A549 (cell line): Measurements from ENCODE around the gene NSL1. TPM values are rescaled to one million over a fixed set of nuclear protein-coding genes. Genes with fewer than 3 reads are reported as not detected.

ENCODE experiments used
- ATAC-seq, 2 experiments: fragments of 200-7000 bp in 1 of 2; fragments of >200 bp in 1 of 2; cut with Nextera tagmentation in 1 of 2; cut with Tn5 transposase in 1 of 2; 3 replicates each; pipeline versions ENCODE4 v1.8.0 to v1.9.1; 2018 to 2020; ENCODE audit warnings: mild to moderate bottlenecking in 1 of 2, moderate library complexity in 1 of 2
- CTCF ChIA-PET: fragments of 300-600 bp; sonication (Branson Sonifier 250); formaldehyde crosslinking; extraction: SDS; loops from one replicate; lab custom pipeline; 2021; ENCODE audit warnings: antibody characterized with exemption, inconsistent platforms; lab: Yijun Ruan, JAX
- POLR2A ChIA-PET: fragments of 350-600 bp; formaldehyde crosslinking; extraction: SDS; loops from one replicate; lab custom pipeline; 2021; ENCODE audit warnings: antibody characterized with exemption, inconsistent platforms; lab: Yijun Ruan, JAX
- DNase-seq, 2 experiments: peaks; one replicate each; pipeline versions ENCODE4 v3.0.0 to v3.0.0-alpha.2; 2011 to 2016; ENCODE audit warnings: low read depth in 1 of 2, low spot score in 1 of 2
- FAIRE-seq: peaks from 2 replicates; lab custom pipeline; 2011; peaks lifted over from hg19 to GRCh38; lab: Jason Lieb, UNC
- H3K27ac ChIP-seq, 2 experiments: fragments of >200 bp; sonication (Bioruptor Twin); formaldehyde crosslinking; 3 replicates each; pipeline ENCODE4 v1.5.1; 2016 to 2017
- H3K4me1 ChIP-seq: fragments of >200 bp; sonication (Bioruptor Twin); formaldehyde crosslinking; 3 replicates; pipeline ENCODE4 v1.6.1; 2016
- H3K4me2 ChIP-seq: fragments of >200 bp; sonication (Bioruptor Twin); formaldehyde crosslinking; 3 replicates; pipeline ENCODE4 v1.6.1; 2016
- H3K4me3 ChIP-seq: fragments of >200 bp; sonication (Bioruptor Twin); formaldehyde crosslinking; 3 replicates; pipeline ENCODE4 v1.5.1; 2016
- H3K9me3 ChIP-seq: fragments of >200 bp; sonication (Bioruptor Twin); formaldehyde crosslinking; 3 replicates; pipeline ENCODE4 v1.6.1; 2016
- BHLHE40 ChIP-seq: IDR thresholded peaks from 2 replicates; pipeline ENCODE4 v1.6.1; 2012; ENCODE audit warnings: low read depth, low read length, inconsistent platforms
- CEBPB ChIP-seq, 2 experiments: fragments of >200 bp in 1 of 2; sonication (Bioruptor Twin) in 1 of 2; formaldehyde crosslinking in 1 of 2; IDR thresholded peaks; 2 replicates each; pipeline ENCODE4 v1.6.1; 2012 to 2016
- CHD4 ChIP-seq: fragments of 200-600 bp; sonication (generic); IDR thresholded peaks from 2 replicates; pipeline ENCODE4 v1.6.1; 2016; ENCODE audit warnings: antibody characterized with exemption, mild to moderate bottlenecking, borderline replicate concordance
- EHMT2 ChIP-seq: fragments of 200-600 bp; sonication (generic); IDR thresholded peaks from 2 replicates; pipeline ENCODE4 v1.6.1; 2016; ENCODE audit warnings: antibody characterized with exemption, low read depth, mild to moderate bottlenecking, moderate library complexity
- EP300 ChIP-seq, 2 experiments: fragments of >200 bp; sonication (Bioruptor Twin); formaldehyde crosslinking; IDR thresholded peaks; 2 replicates in 1 of 2; 3 replicates in 1 of 2; pipeline ENCODE4 v1.6.1; 2016 to 2017
- ESRRA ChIP-seq: fragments of 150-350 bp; IDR thresholded peaks from 2 replicates; pipeline ENCODE4 v1.6.1; 2014; ENCODE audit warnings: mild to moderate bottlenecking, low read length, borderline replicate concordance
- FOXS1 ChIP-seq: fragments of 250-450 bp; sonication (Bioruptor Pico); IDR thresholded peaks from 2 replicates; pipeline ENCODE4 v1.5.0; 2020; ENCODE audit warnings: mild to moderate bottlenecking, moderate library complexity
- JUN ChIP-seq, 2 experiments: fragments of >200 bp; sonication (Bioruptor Twin); formaldehyde crosslinking; IDR thresholded peaks; 2 replicates in 1 of 2; 3 replicates in 1 of 2; pipeline ENCODE4 v1.6.1; 2016 to 2017
- JUNB ChIP-seq: fragments of >200 bp; sonication (Bioruptor Twin); formaldehyde crosslinking; IDR thresholded peaks from 2 replicates; pipeline ENCODE4 v1.6.1; 2016
- MAFK ChIP-seq: fragments of 450-650 bp; IDR thresholded peaks from 2 replicates; pipeline ENCODE4 v1.6.1; 2014; ENCODE audit not compliant: partially characterized antibody
- NR3C1 ChIP-seq: fragments of >200 bp; sonication (Bioruptor Twin); formaldehyde crosslinking; IDR thresholded peaks from 3 replicates; pipeline ENCODE4 v1.6.1; 2017
- RCOR1 ChIP-seq: fragments of 150-350 bp; IDR thresholded peaks from 2 replicates; pipeline ENCODE4 v1.6.1; 2014; ENCODE audit warnings: antibody characterized with exemption, low read length, low read depth
- SMC3 ChIP-seq: fragments of >200 bp; sonication (Bioruptor Twin); formaldehyde crosslinking; IDR thresholded peaks from 3 replicates; pipeline ENCODE4 v1.6.1; 2018; ENCODE audit warnings: inconsistent platforms
- TFCP2L1 ChIP-seq: fragments of 250-450 bp; sonication (Bioruptor Pico); IDR thresholded peaks from 2 replicates; pipeline ENCODE4 v1.5.0; 2021; ENCODE audit warnings: mild to moderate bottlenecking
- TP53 ChIP-seq: fragments of 250-450 bp; sonication (Bioruptor Pico); IDR thresholded peaks from 2 replicates; pipeline ENCODE4 v1.5.0; 2021; ENCODE audit warnings: mild to moderate bottlenecking, moderate library complexity
- ZFP36 ChIP-seq: fragments of 450-650 bp; IDR thresholded peaks from 2 replicates; pipeline ENCODE4 v1.6.1; 2014; ENCODE audit warnings: borderline replicate concordance; ENCODE audit not compliant: partially characterized antibody
- WGBS: methylation state at CpG from one replicate; pipeline ENCODE4 v1.1.6; 2017; ENCODE audit errors: missing lambda C conversion rate; 5-methylcytosine and 5-hydroxymethylcytosine counted together
- polyA plus RNA-seq, 4 experiments: library from polyadenylated mRNA; depleted of rRNA in 3 of 4; stranded (reverse); fragments of >200 nt; fragmentation: RNase III in 1 of 4; extraction: RNeasy Plus Mini Kit Qiagen cat#74134 plus additional on column Dnase treatment in 1 of 4; gene quantifications; 2 replicates in 3 of 4; 3 replicates in 1 of 4; pipeline ENCODE4 v1.2.3, GENCODE V29; 2011 to 2017
- TF ChIP-seq, protein P1 (sequence below): IDR thresholded peaks from 2 replicates; pipeline ENCODE4 v1.6.1; 2012; ENCODE audit warnings: low read depth, borderline replicate concordance
- TF ChIP-seq, protein P2 (sequence below): IDR thresholded peaks from 2 replicates; pipeline ENCODE4 v1.6.1; 2012
- TF ChIP-seq, protein P3 (sequence below): fragments of 250-450 bp; sonication (Bioruptor Pico); IDR thresholded peaks from 2 replicates; pipeline ENCODE4 v1.5.0; 2020; ENCODE audit warnings: low read depth, mild to moderate bottlenecking, moderate library complexity
- TF ChIP-seq, protein P4 (sequence below): fragments of 150-350 bp; IDR thresholded peaks from 2 replicates; pipeline ENCODE4 v1.6.1; 2014; ENCODE audit warnings: low read depth, mild to moderate bottlenecking, low read length

Gene NSL1
- polyA plus RNA-seq, 2 of the 4 experiments (the other 2 are of a cell fraction), result 44.9 to 47.9 TPM

DNA sequence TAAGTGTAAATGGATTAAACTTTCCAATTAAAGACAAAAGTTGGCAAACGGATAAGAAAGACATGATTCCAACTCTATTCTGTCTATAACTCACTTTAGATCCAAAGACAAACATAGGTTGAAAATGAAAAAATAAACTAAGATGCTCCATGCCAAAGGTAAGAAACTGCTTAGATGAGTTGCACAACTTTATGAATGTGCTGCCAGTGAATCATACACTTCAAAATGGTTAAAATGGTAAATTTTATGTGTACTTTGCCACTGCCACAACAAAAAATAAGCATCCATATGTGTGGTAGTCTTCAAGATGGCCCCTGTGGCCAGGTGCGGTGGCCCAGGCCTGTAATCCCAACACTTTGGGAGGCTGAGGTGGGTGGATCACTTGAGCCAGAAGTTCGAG is 45.0 kb downstream of the NSL1 start:
- TF ChIP-seq, protein P1, sequence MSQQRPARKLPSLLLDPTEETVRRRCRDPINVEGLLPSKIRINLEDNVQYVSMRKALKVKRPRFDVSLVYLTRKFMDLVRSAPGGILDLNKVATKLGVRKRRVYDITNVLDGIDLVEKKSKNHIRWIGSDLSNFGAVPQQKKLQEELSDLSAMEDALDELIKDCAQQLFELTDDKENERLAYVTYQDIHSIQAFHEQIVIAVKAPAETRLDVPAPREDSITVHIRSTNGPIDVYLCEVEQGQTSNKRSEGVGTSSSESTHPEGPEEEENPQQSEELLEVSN, result no peak
- TF ChIP-seq ZFP36, result no peak
- TF ChIP-seq RCOR1, result no peak
- 0 out of 4 replicates have a peak, but pooled peaks of 1 of the 2 experiments have one; percentile 6 for TF ChIP-seq CEBPB (IDR thresholded peaks at IDR 0.05)
- H3K27ac ChIP-seq, result no peak overlapping the region
- no peak overlapping the region for H3K4me3 ChIP-seq
- FAIRE-seq, result no peak
- H3K9me3 ChIP-seq, result no peaks in the 10 kb centered on the region
- peaks cover 5% of the 10 kb centered on the region for H3K4me1 ChIP-seq
- no peak overlapping the region for H3K4me2 ChIP-seq
- ChIA-PET CTCF (interaction anchor here (0.6 to 1.8 kb wide), 6 partner anchors 9 to 290 kb away, joined by 3 to 5 read pairs (median 4); no protein-coding TSS in a partner anchor), POLR2A (no interaction called here)
- no peak for ATAC-seq
- WGBS, result 89% methylated on average over 3 of the region's 3 CpGs
- no peak for DNase-seq

DNA sequence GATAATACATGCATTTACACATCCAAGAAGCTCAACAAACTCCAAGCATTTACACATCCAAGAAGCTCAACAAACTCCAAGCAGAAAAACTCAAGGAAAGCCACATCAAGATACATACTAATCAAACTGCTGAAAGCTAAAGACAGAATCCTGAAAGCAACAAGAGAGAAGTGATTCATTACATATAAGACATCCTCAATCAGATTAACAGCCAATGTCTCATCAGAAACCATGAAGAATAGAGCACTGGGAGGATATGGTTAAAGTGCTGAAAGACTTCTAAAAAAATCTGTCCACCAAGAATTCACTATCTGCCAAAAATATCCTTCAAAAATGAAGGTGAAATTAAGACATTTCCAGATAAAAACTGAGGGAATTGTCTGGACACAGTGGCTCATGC is 46.3 kb downstream of the NSL1 start:
- no peak for FAIRE-seq

DNA sequence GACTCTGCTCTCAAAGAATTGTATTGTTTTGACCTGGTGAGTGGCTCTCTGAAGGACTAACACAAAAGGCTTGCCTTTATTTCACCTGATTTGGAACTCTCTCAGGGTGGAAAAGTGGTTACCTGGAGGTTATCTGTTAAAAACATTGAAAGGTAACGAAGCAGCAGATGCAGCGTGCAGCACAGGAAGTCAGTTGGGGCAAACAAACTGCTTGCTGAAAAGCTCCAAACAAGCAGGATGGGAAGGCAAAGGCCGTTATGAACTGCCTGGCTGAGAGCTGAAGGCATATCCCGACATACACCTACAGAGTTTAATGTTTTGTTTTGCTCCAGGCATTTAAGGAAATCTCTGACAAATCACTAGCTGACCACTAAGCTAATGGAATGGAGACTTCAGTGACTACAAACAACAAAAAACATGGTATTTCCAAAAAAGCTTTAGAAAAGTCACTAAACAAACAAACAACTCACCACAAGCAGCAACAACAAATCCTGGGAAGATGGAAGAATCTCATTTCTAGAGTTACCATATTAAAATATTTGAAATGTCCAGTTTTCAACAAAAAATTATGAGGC is 47.6 kb downstream of the NSL1 start:
- ChIA-PET CTCF (interaction anchor here (1.2 to 1.8 kb wide), 2 partner anchors 12 to 79 kb away, joined by 3 to 7 read pairs; no protein-coding TSS in a partner anchor), POLR2A (no interaction called here)
- Histone ChIP-seq H3K27ac (no peak overlapping the region), H3K4me1 (no peaks in the 10 kb centered on the region; the same call in 2 of the 3 replicates), H3K4me2 (no peak overlapping the region), H3K9me3 (no peaks in the 10 kb centered on the region), H3K4me3 (no peak overlapping the region)
- TF ChIP-seq SMC3 (no peak), EP300 (IDR thresholded peaks at IDR 0.05) (no peak), CHD4 (no peak), BHLHE40 (no peak), TFCP2L1 (no peak), NR3C1 (no peak), EHMT2 (no peak), ESRRA (no peak), JUNB (no peak), JUN (IDR thresholded peaks at IDR 0.05) (no peak)
- TF ChIP-seq, protein P2, sequence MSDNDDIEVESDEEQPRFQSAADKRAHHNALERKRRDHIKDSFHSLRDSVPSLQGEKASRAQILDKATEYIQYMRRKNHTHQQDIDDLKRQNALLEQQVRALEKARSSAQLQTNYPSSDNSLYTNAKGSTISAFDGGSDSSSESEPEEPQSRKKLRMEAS, result no peak
- 88% methylated on average over 4 of the region's 4 CpGs for WGBS
- FAIRE-seq (no peak), DNase-seq (no peak), ATAC-seq (no peak)

More for the DNA sequence above, 46.3 kb downstream of the NSL1 start:
- ATAC-seq (no peak), DNase-seq (no peak)
- H3K9me3 ChIP-seq, result no peaks in the 10 kb centered on the region
- POLR2A ChIA-PET, result no interaction called here
- no peak overlapping the region for H3K4me2 ChIP-seq
- CTCF ChIA-PET, result interaction anchor here (1.1 kb wide), 1 partner anchor 37 kb away, joined by 4 read pairs; no protein-coding TSS in a partner anchor
- peaks cover 5% of the 10 kb centered on the region for H3K4me1 ChIP-seq
- no peak overlapping the region for H3K27ac ChIP-seq
- no peak overlapping the region for H3K4me3 ChIP-seq
- TF ChIP-seq MAFK (no peak), TP53 (CRISPR knock-in tag) (no peak), ZFP36 (no peak), FOXS1 (no peak), ESRRA (no peak), EHMT2 (no peak)
- TF ChIP-seq, protein P3, sequence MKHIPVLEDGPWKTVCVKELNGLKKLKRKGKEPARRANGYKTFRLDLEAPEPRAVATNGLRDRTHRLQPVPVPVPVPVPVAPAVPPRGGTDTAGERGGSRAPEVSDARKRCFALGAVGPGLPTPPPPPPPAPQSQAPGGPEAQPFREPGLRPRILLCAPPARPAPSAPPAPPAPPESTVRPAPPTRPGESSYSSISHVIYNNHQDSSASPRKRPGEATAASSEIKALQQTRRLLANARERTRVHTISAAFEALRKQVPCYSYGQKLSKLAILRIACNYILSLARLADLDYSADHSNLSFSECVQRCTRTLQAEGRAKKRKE (CRISPR knock-in tag), result no peak
- TF ChIP-seq, protein P4, sequence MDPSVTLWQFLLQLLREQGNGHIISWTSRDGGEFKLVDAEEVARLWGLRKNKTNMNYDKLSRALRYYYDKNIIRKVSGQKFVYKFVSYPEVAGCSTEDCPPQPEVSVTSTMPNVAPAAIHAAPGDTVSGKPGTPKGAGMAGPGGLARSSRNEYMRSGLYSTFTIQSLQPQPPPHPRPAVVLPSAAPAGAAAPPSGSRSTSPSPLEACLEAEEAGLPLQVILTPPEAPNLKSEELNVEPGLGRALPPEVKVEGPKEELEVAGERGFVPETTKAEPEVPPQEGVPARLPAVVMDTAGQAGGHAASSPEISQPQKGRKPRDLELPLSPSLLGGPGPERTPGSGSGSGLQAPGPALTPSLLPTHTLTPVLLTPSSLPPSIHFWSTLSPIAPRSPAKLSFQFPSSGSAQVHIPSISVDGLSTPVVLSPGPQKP, result no peak
